ENCODE data around the gene FGFR2.

GRCh38 chr10:121556918-121557573 is 41.2 kb downstream of the FGFR2 start:
- no peak for TF ChIP-seq CTCF (IDR thresholded peaks at IDR 0.05; ENCODE audit: insufficient read depth, low read depth, low read length)
- no peak for TF ChIP-seq EZH2 (IDR thresholded peaks at IDR 0.05; ENCODE audit: insufficient read depth, low read length)

Data from astrocyte (in vitro differentiated cells and primary cell).